ENCODE measurements around the gene HOXA11. TPM values are rescaled to one million over a fixed set of nuclear protein-coding genes. Genes with fewer than 3 reads are reported as not detected.

Gene HOXA11
- total RNA-seq, 1 donor from 2014 or later = not detected

GRCh38 chr7:27166531-27167505, 18.2 kb downstream of the HOXA11 start:
- peak overlapping the region; percentile 6 for H3K4me3 Mint-ChIP-seq (ENCODE audit: unreplicated experiment)
- no peak for DNase-seq (ENCODE audit: low spot score)
- TF ChIP-seq CTCF (IDR thresholded peaks at IDR 0.05; ENCODE audit: unreplicated experiment) = no peak
- peaks cover 44% of the 10 kb centered on the region for H3K4me1 Mint-ChIP-seq (ENCODE audit: unreplicated experiment)
- no peak overlapping the region for H3K27ac Mint-ChIP-seq (ENCODE audit: unreplicated experiment)
- peaks cover 35% of the 10 kb centered on the region for H3K27me3 Mint-ChIP-seq (ENCODE audit: unreplicated experiment)
- peaks cover 4% of the 10 kb centered on the region for H3K36me3 Mint-ChIP-seq (ENCODE audit: low read depth, unreplicated experiment)
- H3K9me3 Mint-ChIP-seq (ENCODE audit: unreplicated experiment) = no peaks in the 10 kb centered on the region

- H3K36me3 Mint-ChIP-seq (ENCODE audit: low read depth, unreplicated experiment) = peaks cover 4% of the 10 kb centered on the region
- no peak overlapping the region for H3K27ac Mint-ChIP-seq (ENCODE audit: unreplicated experiment)
- peaks cover 31% of the 10 kb centered on the region for H3K27me3 Mint-ChIP-seq (ENCODE audit: unreplicated experiment)
- DNase-seq (ENCODE audit: low spot score) = no peak
- TF ChIP-seq CTCF (IDR thresholded peaks at IDR 0.05; ENCODE audit: unreplicated experiment) = no peak
- H3K4me1 Mint-ChIP-seq (ENCODE audit: unreplicated experiment) = peaks cover 38% of the 10 kb centered on the region
- no peaks in the 10 kb centered on the region for H3K9me3 Mint-ChIP-seq (ENCODE audit: unreplicated experiment)
- no peak overlapping the region for H3K4me3 Mint-ChIP-seq (ENCODE audit: unreplicated experiment)
These were observed 19.0 kb downstream of the HOXA11 start for GRCh38 chr7:27165996-27166530.

GRCh38 chr7:27165089-27165995, 19.7 kb downstream of the HOXA11 start, which contains the start of gene HOXA9:
Gene HOXA9 (minus strand): TSS chr7:27165537. CDS start chr7:27165457, 80 bp downstream.
- TF ChIP-seq CTCF (IDR thresholded peaks at IDR 0.05; ENCODE audit: unreplicated experiment) = no peak
- Mint-ChIP-seq H3K27ac (ENCODE audit: unreplicated experiment) (no peak within 1 kb of the TSS), H3K9me3 (ENCODE audit: unreplicated experiment) (no peaks in the 10 kb centered on the region), H3K4me1 (ENCODE audit: unreplicated experiment) (peaks cover 34% of the 10 kb centered on the region), H3K36me3 (ENCODE audit: low read depth, unreplicated experiment) (peaks cover 4% of the 10 kb centered on the region), H3K4me3 (ENCODE audit: unreplicated experiment) (peak within 1 kb of the TSS; percentile 77), H3K27me3 (ENCODE audit: unreplicated experiment) (peaks cover 33% of the 10 kb centered on the region)
- no peak for DNase-seq (ENCODE audit: low spot score)

GRCh38 chr7:27164367-27165088, 20.5 kb downstream of the HOXA11 start:
- Mint-ChIP-seq H3K36me3 (ENCODE audit: low read depth, unreplicated experiment) (peaks cover 4% of the 10 kb centered on the region), H3K27me3 (ENCODE audit: unreplicated experiment) (peaks cover 33% of the 10 kb centered on the region), H3K4me3 (ENCODE audit: unreplicated experiment) (no peak overlapping the region), H3K4me1 (ENCODE audit: unreplicated experiment) (peaks cover 31% of the 10 kb centered on the region), H3K27ac (ENCODE audit: unreplicated experiment) (no peak overlapping the region), H3K9me3 (ENCODE audit: unreplicated experiment) (no peaks in the 10 kb centered on the region)
- TF ChIP-seq CTCF (IDR thresholded peaks at IDR 0.05; ENCODE audit: unreplicated experiment) = no peak
- DNase-seq (ENCODE audit: low spot score) = peak; percentile 60
